Gastrocnemius medialis (tissue), 4 donors: ENCODE data around the gene ADIPOR2. TPM values are rescaled to one million over a fixed set of nuclear protein-coding genes. Genes with fewer than 3 reads are reported as not detected.

ENCODE experiments used
- ATAC-seq, 2 donors: fragments of 150-250 bp; one replicate each; pipeline ENCODE4 v1.9.1; 2016
- DNase-seq, 2 donors: peaks; one replicate each; pipeline ENCODE4 v3.0.0-alpha.2; 2019
- H3K27ac ChIP-seq, 4 donors: fragments of 200-600 bp; sonication (generic); 1 replicate in 1 of 4; 2 replicates in 3 of 4; pipeline ENCODE4 v1.5.1; 2016 to 2018; ENCODE audit warnings: mild to moderate bottlenecking in 2 of 4, moderate library complexity in 1 of 4
- H3K27me3 ChIP-seq, 3 donors: fragments of 200-600 bp; sonication (generic) in 2 of 3; 1 replicate in 1 of 3; 2 replicates in 2 of 3; pipeline versions ENCODE4 v1.5.1 to v1.6.0; 2016 to 2019; ENCODE audit warnings: mild to moderate bottlenecking in 1 of 3, moderate library complexity in 1 of 3
- H3K36me3 ChIP-seq, 2 donors: fragments of 200-600 bp; sonication (generic) in 1 of 2; one replicate each; pipeline ENCODE4 v1.5.1; 2017 to 2018
- H3K4me1 ChIP-seq, 2 donors: fragments of 200-600 bp; sonication (generic) in 1 of 2; one replicate each; pipeline ENCODE4 v1.5.1; 2016 to 2017; ENCODE audit warnings: mild to moderate bottlenecking in 2 of 2
- H3K4me3 ChIP-seq, 4 donors: fragments of 200-600 bp; sonication (generic) in 3 of 4; 1 replicate in 1 of 4; 2 replicates in 3 of 4; pipeline ENCODE4 v1.5.1; 2016 to 2019; ENCODE audit warnings: mild to moderate bottlenecking in 2 of 4
- H3K9me3 ChIP-seq, 3 donors: fragments of 200-600 bp; sonication (generic) in 2 of 3; 1 replicate in 1 of 3; 2 replicates in 2 of 3; pipeline ENCODE4 v1.5.1; 2016 to 2019
- POLR2A ChIP-seq, 2 donors: fragments of 450-650 bp; IDR thresholded peaks; one replicate each; pipeline ENCODE4 v1.6.1; 2017; ENCODE audit warnings: antibody characterized with exemption in 2 of 2, mild to moderate bottlenecking in 2 of 2, moderate library complexity in 2 of 2
- in situ Hi-C, 4 donors: fragments of 200-750 bp; cut with MboI; loops; one replicate each; pipeline versions ENCODE4 v1.15.0 to v1.8.0; 2017; ENCODE audit warnings: low sequenced_read_pairs in 4 of 4
- intact Hi-C: fragments of 100-400 bp; cut with DNase I; formaldehyde crosslinking; loops from one replicate; pipeline ENCODE4 v1.15.1; 2023; ENCODE audit warnings: low total_unique reads
- total RNA-seq, 4 donors: library from RNA; depleted of rRNA; stranded (reverse); fragments of >200 nt; gene quantifications; one replicate each; pipeline versions ENCODE4 v1.1.0 to v1.2.3, GENCODE V29; 2016
- TF ChIP-seq, protein P1 (sequence below), 5 experiments: fragments of 450-650 bp in 3 of 5; fragments of 200-600 bp in 2 of 5; sonication (generic) in 2 of 5; IDR thresholded peaks in 4 of 5; conservative IDR thresholded peaks in 1 of 5; 1 replicate in 4 of 5; 2 replicates in 1 of 5; pipeline ENCODE4 v1.5.1; 2016 to 2019; ENCODE audit warnings: antibody characterized with exemption in 5 of 5, mild to moderate bottlenecking in 3 of 5, moderate library complexity in 3 of 5

The ADIPOR2 gene
- total RNA-seq, 4 donors from 2014 or later: 18.9 to 47.4 (median 25.1) TPM

DNA sequence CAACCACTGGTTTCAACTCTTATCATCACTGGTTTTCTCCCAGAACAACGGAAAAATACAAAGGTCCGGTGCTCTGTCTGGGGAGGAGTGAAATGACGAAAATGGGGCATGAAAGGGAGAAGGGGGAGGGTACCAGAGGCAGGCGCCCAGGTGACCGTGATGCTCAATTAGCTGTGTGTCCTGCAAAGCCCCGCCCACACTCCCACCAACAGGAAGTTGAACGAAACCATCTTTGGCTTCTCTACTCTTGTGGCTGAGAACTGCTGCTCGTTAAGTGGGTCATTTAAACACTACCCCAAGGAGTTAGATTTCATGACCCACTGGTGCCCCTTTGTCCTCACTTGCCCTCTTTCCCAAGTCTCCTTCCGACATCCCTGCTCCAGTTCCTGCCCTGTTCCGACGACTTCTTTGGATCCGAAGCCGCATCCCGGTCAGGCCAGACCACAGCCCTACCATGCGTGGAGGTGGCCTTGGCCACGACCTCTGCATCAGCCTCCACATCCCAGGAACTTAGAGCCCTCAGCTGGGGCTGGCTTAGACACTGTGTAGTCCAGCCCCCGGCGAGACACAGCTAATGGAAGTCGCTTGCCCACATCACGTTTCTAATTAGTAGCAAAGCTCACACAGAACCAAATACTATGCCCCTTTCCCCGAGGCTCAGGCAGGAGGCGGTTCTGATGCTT is 118.1 kb downstream of the ADIPOR2 start:
- H3K27ac ChIP-seq: no peak overlapping the region
- H3K27me3 ChIP-seq: no peaks in the 10 kb centered on the region
- ATAC-seq (no peak), DNase-seq (no peak)
- no peaks in the 10 kb centered on the region for H3K36me3 ChIP-seq
- no peak overlapping the region for H3K4me3 ChIP-seq
- in situ Hi-C loops (loop anchor here in 2 of 4 donors (25.0 kb wide), 2 partner anchors 478 to 778 kb away; no protein-coding TSS in a partner anchor), intact Hi-C loops (no loop called here)
- no peaks in the 10 kb centered on the region for H3K9me3 ChIP-seq
- TF ChIP-seq, protein P1, sequence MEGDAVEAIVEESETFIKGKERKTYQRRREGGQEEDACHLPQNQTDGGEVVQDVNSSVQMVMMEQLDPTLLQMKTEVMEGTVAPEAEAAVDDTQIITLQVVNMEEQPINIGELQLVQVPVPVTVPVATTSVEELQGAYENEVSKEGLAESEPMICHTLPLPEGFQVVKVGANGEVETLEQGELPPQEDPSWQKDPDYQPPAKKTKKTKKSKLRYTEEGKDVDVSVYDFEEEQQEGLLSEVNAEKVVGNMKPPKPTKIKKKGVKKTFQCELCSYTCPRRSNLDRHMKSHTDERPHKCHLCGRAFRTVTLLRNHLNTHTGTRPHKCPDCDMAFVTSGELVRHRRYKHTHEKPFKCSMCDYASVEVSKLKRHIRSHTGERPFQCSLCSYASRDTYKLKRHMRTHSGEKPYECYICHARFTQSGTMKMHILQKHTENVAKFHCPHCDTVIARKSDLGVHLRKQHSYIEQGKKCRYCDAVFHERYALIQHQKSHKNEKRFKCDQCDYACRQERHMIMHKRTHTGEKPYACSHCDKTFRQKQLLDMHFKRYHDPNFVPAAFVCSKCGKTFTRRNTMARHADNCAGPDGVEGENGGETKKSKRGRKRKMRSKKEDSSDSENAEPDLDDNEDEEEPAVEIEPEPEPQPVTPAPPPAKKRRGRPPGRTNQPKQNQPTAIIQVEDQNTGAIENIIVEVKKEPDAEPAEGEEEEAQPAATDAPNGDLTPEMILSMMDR (IDR thresholded peaks at IDR 0.05 in 4 of 5, conservative IDR thresholded peaks at IDR 0.05 in 1 of 5): no peak
- H3K4me1 ChIP-seq: peaks cover 10 to 16% of the 10 kb centered on the region in 2 donors

DNA sequence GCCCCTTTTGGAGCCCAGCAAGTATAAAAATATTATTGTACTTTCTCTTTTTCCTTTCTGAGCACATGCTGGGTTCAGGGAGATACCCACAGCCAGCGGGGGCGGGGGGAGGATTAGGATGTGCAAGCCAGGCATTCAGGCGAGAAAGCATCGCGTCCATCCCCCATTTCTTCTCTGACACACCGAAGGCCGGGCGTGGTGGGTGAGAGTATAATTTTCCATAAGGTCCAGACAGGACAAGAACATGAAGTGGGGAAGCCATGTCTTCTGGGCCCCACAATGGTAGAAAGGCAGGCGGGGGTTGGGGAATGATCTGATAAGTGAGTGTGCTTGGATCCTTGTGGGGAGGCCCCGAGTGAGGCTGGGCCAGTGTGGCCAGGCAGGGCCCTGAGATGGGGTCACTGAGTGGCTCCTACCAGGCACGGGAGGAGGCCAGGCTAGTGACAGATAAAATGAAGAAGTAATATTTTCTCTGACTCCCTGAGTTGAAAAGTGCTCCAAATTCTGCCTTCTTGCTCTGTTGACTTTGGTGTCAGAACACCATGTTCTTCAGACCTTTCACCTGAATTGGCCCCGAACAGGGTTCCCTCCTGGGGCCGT is 118.8 kb downstream of the ADIPOR2 start:
- in situ Hi-C loops: loop anchor here in 2 of 4 donors (25.0 kb wide), 2 partner anchors 478 to 778 kb away; no protein-coding TSS in a partner anchor
- TF ChIP-seq, protein P1 (IDR thresholded peaks at IDR 0.05 in 4 of 5, conservative IDR thresholded peaks at IDR 0.05 in 1 of 5): no peak
- no peak for TF ChIP-seq POLR2A (IDR thresholded peaks at IDR 0.05)
- DNase-seq (no peak), ATAC-seq (no peak)
- intact Hi-C loops: no loop called here
- Histone ChIP-seq H3K4me3 (no peak overlapping the region), H3K27ac (no peak overlapping the region), H3K4me1 (peaks cover 8 to 15% of the 10 kb centered on the region in 2 donors), H3K36me3 (no peaks in the 10 kb centered on the region), H3K9me3 (no peaks in the 10 kb centered on the region), H3K27me3 (no peaks in the 10 kb centered on the region)

DNA sequence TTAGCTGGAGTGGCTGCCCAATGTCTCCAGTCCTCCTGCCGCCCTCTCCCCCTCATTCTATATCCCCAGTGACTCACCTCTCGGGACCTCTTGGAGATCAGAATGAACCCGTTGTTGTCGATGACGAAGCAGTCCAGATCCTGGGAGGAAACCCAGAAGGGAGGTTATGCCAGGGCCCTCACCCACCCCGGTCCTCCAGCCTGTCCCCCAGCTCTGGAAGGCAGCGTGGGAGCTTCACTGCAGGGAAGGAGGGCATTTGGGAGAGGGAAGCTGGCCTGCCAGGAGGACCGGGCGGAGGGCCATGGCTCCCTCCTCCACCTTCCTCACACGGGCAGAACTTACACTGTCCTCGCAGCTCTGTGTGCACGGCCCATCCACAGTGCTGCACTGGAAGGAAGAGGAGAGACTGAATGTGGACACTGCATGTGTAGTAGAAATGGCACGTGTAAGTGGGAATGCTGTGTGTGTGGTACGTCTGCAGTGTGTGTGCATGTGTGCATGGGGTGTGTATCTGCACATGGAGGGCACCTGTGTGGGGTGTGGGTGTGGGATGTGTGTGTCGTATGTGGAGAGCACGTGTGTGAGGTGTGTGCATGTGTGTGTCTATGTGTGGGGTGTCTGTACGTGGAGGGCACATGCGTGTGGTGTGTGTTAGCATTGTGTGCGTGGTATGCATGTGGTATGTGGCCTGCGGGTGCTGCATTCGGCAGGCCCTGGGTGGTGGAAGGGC is 119.5 kb downstream of the ADIPOR2 start:
- Histone ChIP-seq H3K36me3 (no peaks in the 10 kb centered on the region), H3K4me1 (peaks cover 2 to 8% of the 10 kb centered on the region in 2 donors), H3K27ac (no peak overlapping the region), H3K9me3 (no peaks in the 10 kb centered on the region), H3K27me3 (peaks cover 0 to 5% (median under 1%) of the 10 kb centered on the region in 3 donors), H3K4me3 (no peak overlapping the region)
- DNase-seq: no peak
- TF ChIP-seq, protein P1 (IDR thresholded peaks at IDR 0.05 in 4 of 5, conservative IDR thresholded peaks at IDR 0.05 in 1 of 5): no peak
- no peak for TF ChIP-seq POLR2A (IDR thresholded peaks at IDR 0.05)
- ATAC-seq: no peak
- intact Hi-C loops (no loop called here), in situ Hi-C loops (loop anchor here in 2 of 4 donors (25.0 kb wide), 2 partner anchors 477 to 777 kb away; no protein-coding TSS in a partner anchor)

DNA sequence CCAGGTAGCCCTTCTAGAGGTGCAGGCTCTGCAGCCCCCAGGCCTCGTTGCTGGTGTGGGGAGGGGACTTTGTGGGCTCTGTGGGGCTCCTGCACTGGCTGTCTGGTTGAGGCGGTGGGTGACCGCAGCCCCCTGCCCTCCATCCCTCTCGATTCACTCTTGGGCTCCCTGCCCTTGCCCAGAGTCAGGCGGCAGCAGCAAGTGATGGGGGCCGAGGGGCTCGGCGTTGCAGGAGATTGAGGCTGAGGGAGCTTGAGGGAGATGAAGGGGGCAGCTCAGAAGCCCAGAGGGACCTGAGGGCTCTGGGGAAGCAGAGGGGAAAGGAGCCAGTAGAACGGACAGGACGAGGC is 120.0 kb downstream of the ADIPOR2 start:
- TF ChIP-seq POLR2A (IDR thresholded peaks at IDR 0.05): no peak
- TF ChIP-seq, protein P1 (IDR thresholded peaks at IDR 0.05 in 4 of 5, conservative IDR thresholded peaks at IDR 0.05 in 1 of 5): no peak
- H3K27me3 ChIP-seq: peaks cover 0 to 5% (median 5%) of the 10 kb centered on the region in 3 donors
- ATAC-seq (no peak), DNase-seq (no peak)
- peaks cover 0 to 5% of the 10 kb centered on the region in 2 donors for H3K4me1 ChIP-seq
- no peaks in the 10 kb centered on the region for H3K9me3 ChIP-seq
- H3K4me3 ChIP-seq: no peak overlapping the region
- no peaks in the 10 kb centered on the region for H3K36me3 ChIP-seq
- H3K27ac ChIP-seq: no peak overlapping the region
- intact Hi-C loops (no loop called here), in situ Hi-C loops (loop anchor here in 2 of 4 donors (25.0 kb wide), 2 partner anchors 476 to 776 kb away; no protein-coding TSS in a partner anchor)
